GM21786 (cell line): Measurements from ENCODE around the gene PLCB1.
"Not testable (repeated sequence)": the region's sequence is repeated elsewhere in the genome, so short reads cannot be mapped to it uniquely, and the experiment has no call there.

Source experiments
- ATAC-seq: cut with Tn5 transposase; IDR thresholded peaks from one replicate; pipeline ENCODE4 v1.9.1; 2021; ENCODE audit not compliant: unreplicated experiment

Gene PLCB1

DNA sequence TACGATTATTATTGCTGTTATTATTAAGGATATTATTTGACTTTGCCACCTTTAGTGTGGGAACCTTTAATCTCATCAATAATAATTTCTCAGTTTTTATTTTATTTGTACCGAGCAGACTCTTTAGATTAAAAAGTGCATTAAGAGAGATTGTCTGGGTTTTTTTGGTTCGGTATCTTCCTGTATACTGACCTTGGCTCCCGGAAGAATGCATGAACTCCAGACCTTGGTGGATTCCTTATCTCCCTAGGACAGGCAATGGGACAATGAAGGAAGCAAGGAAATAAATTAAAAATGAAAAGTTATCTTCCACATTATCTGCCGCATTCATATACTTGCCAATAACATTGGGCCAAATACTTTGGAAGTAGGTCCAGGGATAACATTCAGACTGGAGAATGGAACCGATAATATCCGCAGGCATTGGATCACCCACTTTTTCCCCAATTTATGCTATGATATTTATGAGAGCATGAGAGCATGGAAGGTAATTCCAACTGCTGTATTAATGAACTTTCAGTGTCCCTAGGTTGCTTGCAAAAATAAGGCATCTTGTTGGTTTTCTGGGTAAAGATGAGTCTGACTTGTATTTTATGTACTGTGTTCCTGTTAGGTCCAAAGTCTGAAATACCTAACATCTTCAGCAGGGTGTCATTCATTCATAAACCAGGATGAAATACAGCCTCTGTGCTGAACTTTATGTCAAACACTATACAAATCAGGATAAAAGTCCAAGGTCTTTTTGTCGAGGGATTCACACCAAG, 232.1 kb downstream of the PLCB1 start:
- ATAC-seq: no peak

DNA sequence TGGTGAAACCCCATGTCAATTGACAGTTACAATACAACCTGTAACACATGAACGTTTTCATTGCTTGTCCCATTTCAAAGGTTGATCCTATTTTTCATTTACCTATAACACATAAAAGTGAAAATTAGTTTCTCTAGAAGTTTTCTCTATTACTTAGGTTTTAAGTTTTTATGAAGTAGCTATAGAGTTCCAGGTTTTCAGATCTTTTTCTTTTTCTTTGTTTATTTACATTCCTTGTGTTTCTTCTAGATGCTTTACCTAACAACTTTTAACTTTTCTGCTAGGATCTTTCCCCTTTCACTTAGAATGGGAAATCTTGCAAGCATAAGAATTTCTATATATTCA, 232.6 kb downstream of the PLCB1 start:
- ATAC-seq: no peak

DNA sequence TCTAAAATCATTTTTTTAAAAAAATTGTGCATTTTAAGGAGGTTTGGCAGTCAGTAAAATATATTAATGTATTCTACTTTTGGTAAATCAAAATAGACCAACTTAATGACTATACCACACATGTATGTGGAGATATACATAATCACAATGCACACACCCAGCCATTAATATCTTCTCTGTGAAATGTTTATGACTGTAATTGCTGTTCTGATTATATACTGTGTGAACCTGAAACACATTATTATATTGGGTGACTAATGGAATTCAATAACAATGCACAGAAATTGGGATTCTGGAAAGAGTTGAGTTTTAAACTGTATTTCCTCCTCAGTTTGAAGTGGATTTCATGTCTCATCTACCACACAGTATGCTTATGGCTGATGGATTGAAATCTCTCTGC, 233.6 kb downstream of the PLCB1 start:
- no peak for ATAC-seq

- ATAC-seq: no peak
These were observed 234.3 kb downstream of the PLCB1 start for GRCh38 chr20:8366303-8366923.

- no peak for ATAC-seq
These were observed 235.6 kb downstream of the PLCB1 start for GRCh38 chr20:8367689-8368088.

- no peak for ATAC-seq
These were observed 236.6 kb downstream of the PLCB1 start for GRCh38 chr20:8368670-8369069.

GRCh38 chr20:8369311-8369710, 237.2 kb downstream of the PLCB1 start:
- ATAC-seq: no peak

- ATAC-seq: no peak
These were observed 238.7 kb downstream of the PLCB1 start for GRCh38 chr20:8370774-8371173.

DNA sequence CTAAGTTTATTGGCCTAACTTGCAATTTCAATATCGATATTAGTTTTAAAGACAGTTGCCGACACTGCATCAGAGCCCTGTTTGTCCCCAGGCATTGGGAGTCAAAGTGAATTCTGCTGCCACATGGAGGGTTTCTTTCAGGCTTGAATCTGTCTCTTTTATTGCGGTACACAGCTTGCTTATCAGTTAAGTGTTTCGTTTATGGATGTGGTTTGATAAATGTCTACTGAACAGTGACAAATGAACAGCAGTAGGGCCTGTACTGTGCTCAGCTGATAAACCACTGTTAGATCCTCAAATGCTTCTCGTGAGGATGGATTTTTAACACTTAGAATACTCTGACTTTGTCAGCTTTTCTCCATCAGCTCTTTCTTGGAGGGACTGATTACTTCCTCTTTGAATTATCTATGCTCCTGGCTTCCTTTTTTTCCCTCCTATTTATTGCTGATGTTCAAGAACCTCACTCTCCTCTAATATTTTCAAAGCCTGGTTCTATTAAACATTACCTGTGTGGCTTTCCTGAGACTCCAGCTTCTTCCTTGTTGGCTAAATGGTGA, 240.8 kb downstream of the PLCB1 start:
- no peak for ATAC-seq

DNA sequence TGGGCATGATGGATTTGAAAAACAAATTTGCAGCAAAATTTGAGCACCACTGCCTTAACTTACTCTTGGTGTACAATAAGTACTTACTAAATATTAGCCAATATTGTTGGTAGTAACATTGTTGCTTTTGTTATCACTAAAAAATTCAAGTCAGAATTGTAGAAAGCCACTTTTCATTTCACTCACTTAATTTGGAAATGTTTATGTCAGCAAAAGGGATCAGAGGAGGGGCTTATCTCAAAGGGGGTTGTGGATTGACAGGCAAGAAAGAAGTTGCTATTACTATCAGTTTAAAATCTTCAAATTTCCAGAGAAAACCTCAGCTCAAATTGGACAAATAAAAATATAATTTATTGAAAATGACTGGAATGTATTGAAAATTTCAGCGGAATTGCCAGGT, 241.5 kb downstream of the PLCB1 start:
- no peak for ATAC-seq

DNA sequence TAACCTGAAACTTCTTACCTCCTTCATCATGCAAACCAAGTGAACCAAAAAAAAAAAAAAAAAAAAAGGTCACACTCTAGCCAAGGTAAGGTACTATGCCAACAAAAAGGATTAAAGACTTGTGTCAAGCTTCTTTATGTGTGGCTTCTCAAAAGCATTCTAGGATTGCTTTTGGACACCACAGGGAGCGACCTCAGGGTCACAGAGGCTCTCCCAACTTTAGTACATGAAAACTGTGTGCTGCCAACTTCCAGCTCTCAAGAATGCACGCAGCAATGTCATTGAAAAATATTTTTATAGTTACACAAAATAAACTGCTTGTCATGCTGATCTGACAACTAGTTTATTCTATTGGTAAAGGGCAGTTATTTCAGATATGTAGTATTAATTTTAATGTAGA, 243.8 kb downstream of the PLCB1 start:
- no peak for ATAC-seq

- no peak for ATAC-seq
These were observed 244.9 kb downstream of the PLCB1 start for GRCh38 chr20:8376940-8377339.

- ATAC-seq: not testable (repeated sequence)
These were observed 247.1 kb downstream of the PLCB1 start for GRCh38 chr20:8379125-8379524.

GRCh38 chr20:8385247-8385646, 253.2 kb downstream of the PLCB1 start:
- ATAC-seq: no peak

GRCh38 chr20:8386991-8387390, 254.9 kb downstream of the PLCB1 start:
- no peak for ATAC-seq

- no peak for ATAC-seq
These were observed 256.1 kb downstream of the PLCB1 start for GRCh38 chr20:8388141-8388540.

GRCh38 chr20:8388707-8389106, 256.6 kb downstream of the PLCB1 start:
- ATAC-seq: no peak

GRCh38 chr20:8389381-8390036, 257.4 kb downstream of the PLCB1 start:
- ATAC-seq: no peak

DNA sequence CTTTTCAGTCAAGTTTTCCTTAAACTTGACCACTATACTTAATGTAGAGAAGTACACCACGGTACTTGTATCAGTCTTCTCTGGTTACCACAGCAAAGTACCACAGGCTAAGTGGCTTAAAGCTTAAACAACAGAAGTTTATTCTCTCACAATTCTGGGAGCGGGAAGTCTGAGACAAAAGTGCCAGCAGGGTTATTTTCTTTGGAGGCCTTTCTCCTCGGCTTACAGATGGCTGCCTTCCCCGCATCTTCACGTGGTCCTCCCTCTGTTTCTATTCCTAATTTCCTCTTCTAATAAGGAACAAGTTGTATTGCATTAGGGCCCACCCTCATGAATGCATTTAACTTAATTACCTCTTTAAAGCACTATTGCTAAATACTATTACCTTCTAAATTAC, 258.0 kb downstream of the PLCB1 start:
- ATAC-seq: no peak

DNA sequence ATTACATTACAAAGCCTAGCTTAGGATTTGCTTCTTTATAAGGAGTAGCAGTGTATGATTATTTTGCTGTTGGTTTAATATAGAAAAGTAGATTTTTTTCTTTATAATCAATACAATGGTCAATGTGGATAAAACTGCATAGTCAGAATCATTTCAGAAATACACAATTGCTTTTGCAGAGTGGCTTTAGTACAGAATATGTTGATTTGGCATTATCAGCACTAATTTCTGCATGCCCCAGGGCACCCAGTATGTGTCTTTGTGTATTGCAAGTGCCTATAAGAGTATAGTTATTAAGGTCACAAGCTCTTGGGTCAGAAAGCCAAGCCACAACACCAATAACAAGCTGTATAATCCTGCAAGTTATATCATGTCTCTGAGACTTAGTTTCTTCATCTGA, 258.4 kb downstream of the PLCB1 start:
- ATAC-seq: no peak

GRCh38 chr20:8393381-8393780, 261.3 kb downstream of the PLCB1 start:
- no peak for ATAC-seq

- ATAC-seq: peak; percentile 76
These were observed 262.4 kb downstream of the PLCB1 start for GRCh38 chr20:8394308-8394945.
